OCI-M1 (cell line): ENCODE data around the gene INSL6.

Source experiments
- DNase-seq: peaks from one replicate; lab custom pipeline; 2025; lab: John Stamatoyannopoulos, UW

Gene INSL6, protein sequence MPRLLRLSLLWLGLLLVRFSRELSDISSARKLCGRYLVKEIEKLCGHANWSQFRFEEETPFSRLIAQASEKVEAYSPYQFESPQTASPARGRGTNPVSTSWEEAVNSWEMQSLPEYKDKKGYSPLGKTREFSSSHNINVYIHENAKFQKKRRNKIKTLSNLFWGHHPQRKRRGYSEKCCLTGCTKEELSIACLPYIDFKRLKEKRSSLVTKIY

DNA sequence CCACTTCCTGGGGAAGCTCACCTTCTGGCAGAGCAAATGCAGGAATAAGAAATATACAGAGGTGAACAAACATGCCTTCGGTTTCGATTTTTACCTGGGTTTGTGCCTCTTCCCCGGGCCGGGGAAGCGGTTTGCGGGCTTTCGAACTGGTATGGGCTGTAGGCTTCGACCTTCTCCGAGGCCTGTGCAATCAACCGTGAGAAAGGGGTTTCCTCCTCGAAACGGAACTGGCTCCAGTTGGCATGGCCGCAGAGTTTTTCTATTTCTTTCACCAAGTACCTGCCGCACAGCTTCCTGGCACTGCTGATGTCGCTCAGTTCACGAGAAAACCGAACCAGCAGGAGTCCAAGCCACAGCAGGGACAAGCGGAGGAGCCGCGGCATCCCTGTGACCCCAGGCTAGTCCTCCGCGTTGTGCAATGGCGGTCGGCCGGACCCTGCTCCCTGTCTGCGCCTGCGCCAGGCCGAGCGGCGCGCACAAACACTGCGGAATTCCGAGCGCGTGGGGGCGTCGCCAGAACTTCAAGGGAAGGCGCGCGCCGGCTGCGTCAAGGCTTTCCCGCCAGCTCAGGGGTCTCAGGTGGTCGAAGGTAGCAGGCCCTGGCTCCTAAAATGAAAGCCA lies at the start of gene INSL6:
Gene INSL6 (minus strand): TSS at position 420 of the 621 bp plus-strand sequence. CDS start 37 bp downstream, at position 383.
- no peak for DNase-seq

GRCh38 chr9:5231212-5231611 lies 45.8 kb upstream of the INSL6 start, which contains the start of gene INSL4:
Gene INSL4, plus strand, starts transcription at chr9:5231419. Its CDS starts 105 bp downstream, at chr9:5231524.
- no peak for DNase-seq

- DNase-seq, result no peak
Measured at GRCh38 chr9:5230554-5230953, 45.1 kb upstream of the INSL6 start.

DNA sequence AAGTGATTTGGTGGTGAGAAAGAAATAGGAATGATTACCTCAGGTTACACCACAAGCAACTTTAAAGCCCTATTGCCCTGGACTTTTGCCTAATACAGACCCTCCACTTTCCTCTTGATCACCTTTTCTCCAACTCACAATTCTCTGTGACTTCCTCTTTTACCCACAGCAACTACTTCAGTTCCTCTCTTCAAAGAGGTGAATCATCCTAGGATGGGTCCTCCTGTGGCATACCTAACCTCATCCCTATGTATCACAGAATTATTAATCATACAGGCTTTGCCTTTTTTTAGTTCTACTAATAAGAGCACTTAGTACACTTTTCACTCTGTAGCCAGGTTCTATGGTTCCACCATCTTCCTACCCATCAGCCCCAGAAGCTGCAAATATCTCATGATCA lies 19.6 kb upstream of the INSL6 start:
- peak; percentile 92 for DNase-seq

DNA sequence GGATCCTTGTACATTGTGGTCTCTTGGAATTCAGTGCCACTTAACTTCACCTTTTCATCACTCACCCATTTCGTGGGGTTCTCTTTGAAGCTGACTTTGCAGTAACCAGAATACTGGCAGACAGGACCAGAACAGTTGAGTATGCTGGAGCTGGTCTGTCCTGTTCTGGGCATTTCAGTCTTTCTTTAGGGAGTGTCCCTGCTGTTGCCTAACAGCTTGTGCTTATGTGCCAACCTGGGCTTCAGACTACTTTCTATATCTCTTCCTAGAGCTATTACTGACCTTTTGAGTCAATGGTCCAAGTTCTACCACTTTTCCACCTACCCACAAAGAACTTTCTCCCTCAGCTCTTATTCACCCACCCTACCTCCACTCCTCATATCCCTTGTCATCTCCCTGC lies 10.0 kb upstream of the INSL6 start:
- no peak for DNase-seq

GRCh38 chr9:5193345-5193744 lies 7.9 kb upstream of the INSL6 start:
- DNase-seq, result no peak

- DNase-seq, result peak; percentile 99
Measured at GRCh38 chr9:5191985-5192384, 6.5 kb upstream of the INSL6 start.

DNA sequence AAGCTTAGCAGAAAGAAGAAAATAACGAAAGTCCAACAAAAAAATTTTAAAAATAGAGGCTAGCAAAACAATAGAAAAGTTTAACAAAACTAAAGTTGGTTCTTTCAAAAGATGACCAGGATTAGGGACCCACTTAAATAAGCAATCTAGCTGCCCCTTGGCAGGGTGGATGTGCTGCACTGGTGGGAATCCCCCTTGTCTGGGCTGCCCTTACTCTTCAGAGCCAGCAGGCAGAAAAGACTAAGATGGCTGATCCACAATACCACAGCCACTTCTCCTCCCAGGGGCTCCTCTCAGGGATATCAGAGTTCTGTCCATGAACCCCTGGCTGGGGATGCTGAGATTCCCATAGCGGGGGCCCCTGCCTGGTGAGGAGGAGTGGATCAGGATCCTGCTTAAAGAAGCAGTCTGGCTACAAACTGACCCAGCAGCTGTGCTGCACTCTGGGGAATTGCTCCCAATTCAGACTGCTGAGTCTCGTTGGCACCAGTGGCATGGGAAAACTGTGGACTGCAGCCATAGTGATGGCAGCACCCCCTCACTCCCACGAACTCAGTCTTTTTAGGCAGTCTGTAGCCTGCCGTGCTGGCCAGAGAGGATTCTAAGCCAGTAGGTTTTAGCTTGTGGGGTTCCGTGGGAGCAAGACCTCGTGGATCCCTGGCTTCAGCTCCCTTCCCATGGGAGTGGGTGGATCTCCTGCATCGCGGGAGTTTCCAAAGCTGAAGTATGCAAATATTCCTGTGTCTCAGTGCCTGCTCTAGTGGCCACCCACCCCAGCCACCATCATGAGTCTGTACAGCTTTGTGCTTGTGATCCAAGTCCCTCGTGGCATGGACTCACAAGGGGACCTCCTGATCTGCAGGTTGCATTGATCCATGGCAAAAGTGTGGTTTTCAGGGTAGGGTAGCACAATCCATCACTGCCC lies 2.9 kb upstream of the INSL6 start:
- DNase-seq, result no peak

DNA sequence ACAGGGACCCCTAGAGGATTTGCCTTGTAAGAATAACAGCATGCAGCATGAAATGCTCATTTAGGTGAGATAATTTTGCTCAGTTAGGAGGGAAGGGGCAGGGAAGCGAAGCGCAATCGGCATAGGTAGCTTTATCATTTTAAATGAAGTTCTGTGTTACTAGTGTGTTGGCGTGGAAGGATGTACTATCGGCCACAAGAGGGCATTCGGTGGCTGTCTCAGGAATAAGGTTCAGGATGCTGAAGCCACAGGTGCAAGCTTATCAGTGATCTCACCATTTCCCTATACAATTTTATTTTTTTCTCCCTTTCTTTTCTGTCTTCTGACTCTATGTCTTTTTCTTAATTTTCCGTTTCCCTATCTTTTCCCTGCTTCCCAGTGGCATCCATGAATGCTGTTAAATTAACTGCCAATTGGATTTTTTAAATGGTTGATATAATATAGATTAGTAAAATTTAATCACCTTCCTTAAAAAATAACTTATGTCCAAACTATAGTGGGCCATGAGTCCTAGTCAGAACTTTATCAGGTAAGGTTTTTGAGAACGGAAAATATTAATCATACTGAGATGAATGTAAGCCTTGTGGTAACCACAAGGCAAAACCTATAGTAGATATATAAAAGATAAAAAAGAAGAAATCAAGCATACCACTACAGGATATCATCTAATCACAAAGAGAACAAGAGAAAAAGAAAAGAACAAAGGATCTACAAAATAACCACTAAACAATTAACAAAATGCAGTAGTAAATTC lies 1.2 kb upstream of the INSL6 start:
- DNase-seq, result peak; percentile 99

DNA sequence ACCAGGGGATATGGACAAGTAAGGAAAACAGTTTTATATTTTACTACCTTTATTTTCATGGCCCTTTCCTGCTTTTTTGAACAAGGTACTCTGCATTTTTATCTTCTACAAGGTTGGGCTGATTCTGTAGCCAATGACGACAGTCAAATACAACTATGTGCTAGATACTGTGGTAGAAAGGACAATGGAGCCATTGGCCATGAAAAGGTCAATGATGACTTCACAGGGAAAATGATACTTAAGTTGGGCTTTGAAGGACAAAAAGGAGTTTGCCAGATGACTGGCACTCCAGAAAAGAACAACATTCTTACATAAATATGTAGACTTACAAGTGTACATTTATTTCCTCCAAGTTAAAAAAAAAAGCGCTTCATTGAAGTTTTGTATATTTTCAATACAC lies 663 bp downstream of the INSL6 start:
- DNase-seq, result no peak

- DNase-seq, result peak; percentile 100
Measured at GRCh38 chr9:5180631-5181030, 4.8 kb downstream of the INSL6 start.

GRCh38 chr9:5178126-5178805 lies 7.2 kb downstream of the INSL6 start:
- no peak for DNase-seq

GRCh38 chr9:5146241-5146640 lies 39.2 kb downstream of the INSL6 start:
- no peak for DNase-seq

- DNase-seq, result no peak
Measured at GRCh38 chr9:5144217-5144616, 41.2 kb downstream of the INSL6 start.

- no peak for DNase-seq
Measured at GRCh38 chr9:5140151-5140550, 45.3 kb downstream of the INSL6 start.

GRCh38 chr9:5122516-5122915 lies 62.9 kb downstream of the INSL6 start:
- no peak for DNase-seq

GRCh38 chr9:5122116-5122515 lies 63.3 kb downstream of the INSL6 start:
- DNase-seq, result no peak

- DNase-seq, result no peak
Measured at GRCh38 chr9:5113994-5114748, 71.3 kb downstream of the INSL6 start.
